Measurements from ENCODE around the gene BOC.
"Not testable (repeated sequence)": the region's sequence is repeated elsewhere in the genome, so short reads cannot be mapped to it uniquely, and the experiment has no call there.

The BOC gene, protein sequence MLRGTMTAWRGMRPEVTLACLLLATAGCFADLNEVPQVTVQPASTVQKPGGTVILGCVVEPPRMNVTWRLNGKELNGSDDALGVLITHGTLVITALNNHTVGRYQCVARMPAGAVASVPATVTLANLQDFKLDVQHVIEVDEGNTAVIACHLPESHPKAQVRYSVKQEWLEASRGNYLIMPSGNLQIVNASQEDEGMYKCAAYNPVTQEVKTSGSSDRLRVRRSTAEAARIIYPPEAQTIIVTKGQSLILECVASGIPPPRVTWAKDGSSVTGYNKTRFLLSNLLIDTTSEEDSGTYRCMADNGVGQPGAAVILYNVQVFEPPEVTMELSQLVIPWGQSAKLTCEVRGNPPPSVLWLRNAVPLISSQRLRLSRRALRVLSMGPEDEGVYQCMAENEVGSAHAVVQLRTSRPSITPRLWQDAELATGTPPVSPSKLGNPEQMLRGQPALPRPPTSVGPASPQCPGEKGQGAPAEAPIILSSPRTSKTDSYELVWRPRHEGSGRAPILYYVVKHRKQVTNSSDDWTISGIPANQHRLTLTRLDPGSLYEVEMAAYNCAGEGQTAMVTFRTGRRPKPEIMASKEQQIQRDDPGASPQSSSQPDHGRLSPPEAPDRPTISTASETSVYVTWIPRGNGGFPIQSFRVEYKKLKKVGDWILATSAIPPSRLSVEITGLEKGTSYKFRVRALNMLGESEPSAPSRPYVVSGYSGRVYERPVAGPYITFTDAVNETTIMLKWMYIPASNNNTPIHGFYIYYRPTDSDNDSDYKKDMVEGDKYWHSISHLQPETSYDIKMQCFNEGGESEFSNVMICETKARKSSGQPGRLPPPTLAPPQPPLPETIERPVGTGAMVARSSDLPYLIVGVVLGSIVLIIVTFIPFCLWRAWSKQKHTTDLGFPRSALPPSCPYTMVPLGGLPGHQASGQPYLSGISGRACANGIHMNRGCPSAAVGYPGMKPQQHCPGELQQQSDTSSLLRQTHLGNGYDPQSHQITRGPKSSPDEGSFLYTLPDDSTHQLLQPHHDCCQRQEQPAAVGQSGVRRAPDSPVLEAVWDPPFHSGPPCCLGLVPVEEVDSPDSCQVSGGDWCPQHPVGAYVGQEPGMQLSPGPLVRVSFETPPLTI

DNA sequence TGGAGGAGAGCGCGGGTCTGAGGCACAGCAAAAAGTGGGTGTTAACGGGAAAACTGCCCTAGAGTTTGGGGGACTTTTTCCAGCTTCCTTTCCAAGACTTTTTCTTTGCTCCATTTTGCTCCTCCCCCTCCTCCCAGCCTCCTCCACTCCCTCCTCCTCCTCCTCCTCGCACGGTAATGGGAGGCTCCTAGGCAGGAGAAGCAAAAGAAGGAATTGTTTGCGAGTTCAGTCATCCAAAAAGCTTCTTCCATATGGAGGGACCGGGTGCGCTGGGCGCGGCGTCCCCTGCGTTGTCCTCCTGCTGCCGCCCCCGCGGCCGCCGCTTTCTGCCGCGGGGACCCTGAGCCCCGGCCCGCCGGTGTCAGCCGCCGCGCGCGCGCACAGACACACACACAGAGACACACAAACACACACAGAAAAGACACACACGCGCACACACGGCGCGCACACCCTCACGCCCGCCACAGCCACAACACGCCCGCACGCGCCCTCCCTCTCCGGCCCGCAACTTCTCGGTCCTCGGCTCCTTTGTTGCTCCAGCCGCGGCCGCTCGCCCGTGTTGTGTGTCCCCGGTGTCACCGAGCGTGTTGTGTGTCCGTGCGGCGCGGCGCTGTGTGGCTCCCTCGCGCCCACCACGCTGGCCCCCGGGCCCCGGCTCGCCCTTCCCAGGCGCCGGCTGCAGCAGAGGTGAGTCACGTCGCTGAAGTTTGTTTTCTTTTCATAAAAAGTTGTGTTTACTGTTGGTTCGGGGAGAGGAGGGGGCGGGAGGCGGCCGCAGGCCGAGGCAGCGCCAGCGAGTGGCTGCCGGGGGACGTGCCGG is at the start of gene BOC:
Gene BOC, plus strand, starts transcription at position 228 of the 820 bp plus-strand sequence. CDS start 38,246 bp downstream, outside the sequence.
- no peak for DNase-seq (ENCODE audit: low read depth)

DNA sequence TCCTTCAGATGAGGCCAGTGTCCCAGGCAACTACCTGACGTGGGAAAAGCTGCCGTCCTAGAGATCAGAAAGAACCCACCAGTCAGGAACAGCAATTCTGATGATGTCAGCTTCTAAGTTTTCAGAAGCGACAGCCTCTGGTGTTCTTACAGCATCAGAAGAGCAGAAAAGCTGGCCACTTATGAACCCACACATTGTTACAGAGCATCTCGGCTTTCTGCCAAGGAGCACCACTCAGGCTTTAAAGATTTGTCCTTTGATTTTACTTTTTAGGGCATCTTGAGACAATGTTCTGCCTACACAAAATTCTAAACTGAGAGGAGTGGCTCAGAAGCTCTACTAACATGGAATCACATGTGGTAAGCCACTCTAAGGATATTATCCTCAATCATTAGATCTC is 49.7 kb upstream of the BOC start:
- no peak for DNase-seq (ENCODE audit: low read depth)

DNA sequence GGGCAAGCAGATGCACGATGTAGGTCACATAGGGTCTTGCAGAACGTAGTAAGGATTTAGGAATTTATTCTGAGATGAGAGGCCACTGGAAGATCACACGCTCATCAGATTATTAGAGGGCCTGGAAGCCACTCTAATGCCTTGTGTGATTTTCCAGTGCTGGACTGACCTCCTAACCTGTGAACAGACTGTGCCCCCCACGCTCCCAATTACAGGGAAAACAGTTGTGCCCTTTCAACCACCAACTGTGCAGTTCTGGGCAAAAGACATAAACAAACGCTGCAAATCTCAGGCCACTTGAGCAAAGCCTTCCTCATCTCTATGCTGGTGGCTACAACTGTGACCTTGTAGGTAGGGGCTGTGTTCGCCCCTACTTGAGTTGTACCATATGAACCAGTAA is 48.2 kb upstream of the BOC start:
- no peak for DNase-seq (ENCODE audit: low read depth)

DNA sequence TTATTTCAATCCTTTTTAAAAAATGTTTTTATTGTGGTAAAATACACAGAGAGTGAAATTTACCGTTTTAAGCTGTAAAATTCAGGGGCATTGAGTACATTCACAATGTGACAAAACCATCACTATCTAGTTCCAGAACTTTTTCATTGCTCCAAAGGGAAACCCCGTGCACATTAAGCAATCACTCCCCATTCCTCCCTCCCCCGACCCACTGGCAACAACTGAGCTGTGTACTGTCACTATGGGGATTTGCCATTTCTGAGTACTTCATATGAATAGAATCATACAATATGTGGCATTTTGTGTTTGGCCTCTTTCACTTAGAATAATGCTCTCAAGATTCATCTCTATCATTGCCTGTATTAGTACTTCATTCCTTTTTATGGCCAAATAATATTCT is 45.5 kb upstream of the BOC start:
- DNase-seq (ENCODE audit: low read depth), result no peak

DNA sequence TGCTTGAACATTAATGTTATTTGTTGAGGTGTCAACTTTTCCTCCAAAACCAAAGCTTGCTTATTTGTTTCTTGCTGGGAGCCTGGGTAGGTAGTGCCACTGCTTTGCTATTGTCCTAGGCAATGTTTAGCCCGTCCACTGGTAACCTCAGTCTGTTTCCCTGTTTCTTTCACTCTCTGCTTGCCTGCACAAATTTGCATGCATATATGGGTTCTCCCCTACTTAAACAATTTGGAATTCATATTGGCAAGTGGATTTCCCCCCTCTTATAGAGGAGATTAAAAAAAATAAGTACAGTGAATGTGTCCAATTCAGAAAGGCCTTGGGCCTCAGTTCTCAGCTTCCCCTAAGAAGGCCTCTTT is 45.0 kb upstream of the BOC start:
- no peak for DNase-seq (ENCODE audit: low read depth)

DNA sequence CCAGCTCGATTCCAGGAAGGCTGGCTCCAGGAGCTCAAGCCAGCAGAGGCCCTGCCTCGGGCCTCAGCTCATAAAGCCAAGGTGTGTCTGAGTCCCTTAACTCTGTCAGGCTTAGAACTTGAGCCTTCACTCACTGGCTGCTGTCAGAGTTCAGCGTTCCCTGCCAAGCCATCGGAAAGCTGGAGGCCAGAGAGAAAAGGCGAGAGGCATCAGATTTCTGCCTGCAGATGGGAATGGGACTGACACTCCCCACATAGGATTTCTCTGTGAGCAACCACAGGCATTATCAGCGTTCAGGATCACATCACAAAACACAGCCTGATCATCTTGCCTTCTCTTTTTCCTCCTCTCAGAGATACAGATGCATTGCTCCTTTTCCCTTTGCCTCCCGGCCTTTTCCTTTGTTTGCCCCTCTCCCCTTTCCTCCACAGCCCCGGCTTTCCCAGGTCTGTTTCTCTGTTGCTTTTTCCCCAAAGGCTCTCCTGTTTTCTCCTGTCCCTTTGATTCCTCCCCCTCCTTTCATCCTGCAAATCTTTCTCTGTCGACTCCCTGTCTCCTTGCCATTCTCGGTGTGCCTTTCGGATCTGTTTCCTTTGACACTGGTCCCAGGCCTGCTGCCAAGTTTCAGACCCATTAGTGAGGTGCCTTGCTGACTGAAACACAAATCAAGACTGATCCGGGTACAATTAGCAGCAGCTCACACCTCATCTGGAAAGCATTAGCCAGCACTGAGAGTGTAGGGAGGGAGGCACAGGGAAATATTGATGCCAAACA is 44.5 kb upstream of the BOC start:
- DNase-seq (ENCODE audit: low read depth), result no peak

DNA sequence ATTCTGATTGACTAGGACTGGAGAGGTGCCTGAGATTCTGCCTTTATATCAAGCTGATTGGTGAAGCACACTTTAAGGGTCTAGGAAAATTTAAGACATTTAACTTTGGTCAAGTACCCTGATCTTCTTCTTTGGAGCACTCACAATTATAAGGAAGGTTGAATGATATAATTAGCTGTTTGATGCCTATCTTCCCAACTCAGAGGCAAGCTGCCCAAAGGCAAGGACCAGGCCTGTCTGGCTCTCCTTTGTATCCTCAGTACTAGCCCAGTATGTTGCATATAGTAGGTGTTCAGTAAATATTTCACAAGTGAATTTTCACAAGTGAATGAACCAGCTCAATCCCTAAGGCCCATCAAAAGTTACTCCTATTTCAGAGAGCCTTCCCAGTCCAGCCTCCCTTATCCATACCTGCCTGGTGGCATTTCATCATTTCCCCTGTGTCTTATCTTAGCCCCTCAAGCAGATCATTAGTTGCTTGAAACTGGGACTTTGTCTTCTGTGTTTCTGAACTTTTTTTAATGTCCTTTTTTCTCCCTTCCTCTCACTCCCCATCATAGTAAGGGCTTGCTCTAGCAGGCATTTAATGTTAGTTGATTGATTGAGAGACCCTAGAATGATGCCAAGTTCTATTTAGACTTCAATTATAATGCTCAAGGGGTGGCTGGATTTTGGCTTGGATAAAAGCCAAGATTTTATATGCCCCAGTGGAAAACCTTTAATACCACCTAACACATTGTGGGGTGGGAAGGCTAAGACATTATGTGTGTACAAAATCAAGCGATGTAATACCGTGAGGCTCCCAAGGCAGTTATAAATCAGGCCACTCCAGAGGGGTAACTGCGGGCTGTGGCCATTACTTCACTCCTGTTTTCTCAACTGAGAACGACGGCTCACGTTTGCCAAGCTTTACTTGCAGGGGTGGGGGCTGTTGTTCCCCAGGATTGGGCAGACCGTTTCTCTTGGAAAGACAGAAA is 43.2 kb upstream of the BOC start:
- no peak for DNase-seq (ENCODE audit: low read depth)

DNA sequence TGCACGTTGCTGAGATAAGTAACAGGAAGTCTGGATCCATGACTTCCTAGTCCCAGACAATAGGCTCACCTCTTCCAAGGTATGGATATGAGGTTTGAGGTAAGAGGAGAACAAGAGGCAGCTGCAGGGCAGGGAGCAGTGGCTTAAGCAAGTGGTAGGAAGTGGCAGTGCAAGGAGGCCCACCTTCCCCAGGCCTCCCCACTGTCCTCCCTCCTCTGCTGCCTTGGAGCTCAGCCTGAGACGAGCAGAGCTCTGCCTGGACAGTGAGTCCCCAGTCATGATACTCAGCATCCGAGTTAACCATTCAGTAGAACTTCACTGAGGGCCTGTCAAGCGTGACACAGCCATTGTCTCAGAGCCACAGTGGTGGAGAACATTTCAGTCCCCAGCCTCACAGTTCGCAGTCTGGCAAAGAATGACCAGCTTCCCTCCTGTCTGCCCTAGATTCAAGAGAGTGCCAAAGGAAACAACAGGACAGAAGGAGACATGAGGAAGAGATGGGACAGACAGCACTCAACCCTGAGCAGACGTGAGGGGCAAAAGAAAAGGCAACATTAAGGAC is 41.4 kb upstream of the BOC start:
- no peak for DNase-seq (ENCODE audit: low read depth)

DNA sequence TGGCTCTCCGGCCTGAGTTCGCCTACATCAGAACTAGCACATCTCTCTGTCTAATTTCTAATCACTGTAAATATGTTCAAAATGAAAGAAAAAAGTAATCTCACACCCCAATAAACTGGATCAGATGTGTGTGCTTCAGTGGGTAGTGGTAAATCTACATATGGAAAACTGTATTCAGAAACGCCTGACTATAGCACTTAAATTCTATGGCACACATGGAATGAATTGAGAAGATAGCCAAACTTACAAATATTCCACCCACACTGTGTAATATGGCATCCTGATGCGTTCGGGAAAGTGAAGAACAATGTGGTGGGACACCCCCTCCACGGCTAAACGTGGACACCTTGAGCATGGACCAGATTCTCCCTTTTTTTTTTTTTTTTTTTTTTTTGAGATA is 40.6 kb upstream of the BOC start:
- DNase-seq (ENCODE audit: low read depth), result no peak

DNA sequence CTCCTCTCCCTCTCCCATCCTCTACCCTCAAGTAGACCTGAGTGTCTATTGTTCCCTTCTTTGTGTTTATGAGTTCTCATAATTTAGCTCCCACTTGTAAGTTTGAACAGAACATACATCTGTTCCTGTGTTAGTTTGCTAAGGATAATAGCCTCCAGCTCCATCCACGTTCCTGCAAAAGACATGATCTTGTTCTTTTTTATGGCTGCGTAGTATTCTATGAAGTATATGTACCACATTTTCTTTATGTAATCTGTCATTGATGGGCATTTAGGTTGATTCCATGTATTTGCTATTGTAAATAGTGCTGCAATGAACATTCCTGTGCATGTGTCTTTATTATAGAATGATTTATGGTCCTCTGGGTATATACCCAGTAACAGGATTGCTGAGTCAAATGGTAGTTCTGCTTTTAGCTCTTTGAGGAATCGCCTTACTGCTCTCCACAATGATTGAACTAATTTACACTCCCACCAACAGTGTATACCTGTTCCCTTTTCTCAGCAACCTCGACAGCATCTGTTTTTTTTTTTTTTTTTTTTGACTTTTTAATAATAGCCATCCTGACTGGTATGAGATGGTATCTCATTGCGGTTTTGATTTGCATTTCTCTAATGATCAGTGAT is 39.6 kb upstream of the BOC start:
- not testable (repeated sequence) for DNase-seq (ENCODE audit: low read depth)

DNA sequence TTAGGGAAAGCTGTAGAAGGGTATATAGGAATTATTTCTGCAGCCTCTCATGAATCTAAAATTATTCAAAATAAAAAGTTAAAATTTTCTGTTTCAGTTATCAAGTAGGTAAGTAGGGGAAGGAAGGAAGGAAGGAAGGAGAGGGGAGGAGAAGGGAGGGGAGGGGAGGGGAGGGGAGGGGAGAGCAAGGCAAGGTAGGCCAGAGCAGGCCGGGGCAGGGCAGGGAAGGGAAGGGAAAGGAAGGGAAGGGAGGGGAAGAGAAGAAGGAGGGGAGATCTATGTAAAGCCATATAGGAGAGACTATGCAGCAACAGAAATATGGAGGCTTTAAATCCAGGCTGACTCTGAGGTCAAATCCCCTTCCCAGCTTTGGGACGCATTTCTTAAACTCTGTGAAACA is 38.3 kb upstream of the BOC start:
- DNase-seq (ENCODE audit: low read depth), result no peak

DNA sequence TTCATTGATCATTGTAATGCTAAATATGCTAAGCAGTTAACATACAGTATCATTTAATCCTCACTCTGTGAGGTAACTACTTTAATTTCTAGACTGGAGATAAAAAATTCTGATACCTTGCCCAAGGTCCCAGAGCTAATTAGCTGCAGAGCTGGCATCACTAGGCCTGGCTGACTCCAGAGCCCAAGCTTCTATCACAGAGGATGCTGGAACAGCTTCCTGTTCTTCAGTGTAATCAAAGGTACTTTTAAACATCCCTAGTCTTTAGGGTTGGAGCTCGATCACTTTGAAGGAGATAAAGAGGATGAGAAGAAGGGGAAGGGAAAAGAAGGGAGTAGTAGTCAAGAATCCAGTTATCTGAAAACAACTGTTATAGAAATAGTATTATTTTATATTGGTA is 37.1 kb upstream of the BOC start:
- DNase-seq (ENCODE audit: low read depth), result no peak

DNA sequence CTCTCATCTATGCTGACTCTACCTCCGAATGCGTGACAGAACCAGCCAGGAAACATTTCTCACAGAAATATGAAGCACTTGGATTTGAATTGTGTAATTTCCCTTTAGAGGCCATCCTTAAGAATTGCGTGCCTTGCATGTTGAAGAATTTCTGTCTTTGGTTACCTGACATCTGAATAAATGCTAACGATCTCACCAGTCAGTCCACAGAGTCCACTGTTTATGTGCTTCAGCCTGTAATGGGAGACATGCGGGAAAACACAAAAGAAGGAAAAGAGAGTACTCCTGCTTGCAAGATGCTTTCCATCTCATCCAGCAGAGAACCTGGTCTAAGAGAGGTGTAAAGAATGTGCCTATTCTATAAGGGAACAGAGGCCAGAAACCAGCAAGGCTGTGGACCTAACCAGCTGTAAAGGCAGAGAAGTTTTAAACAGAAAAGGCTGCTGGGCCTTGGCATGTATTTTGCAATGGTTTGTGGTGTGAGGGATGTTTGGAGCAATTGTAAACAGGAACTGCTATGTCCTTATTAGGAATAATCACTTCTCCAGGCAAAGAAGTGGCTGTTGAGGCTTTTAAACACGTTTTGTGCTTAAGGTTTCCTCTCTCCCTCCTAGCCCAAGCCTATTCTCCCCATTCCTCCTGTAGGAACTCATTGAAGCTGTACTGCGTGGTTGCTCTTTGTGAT is 36.4 kb upstream of the BOC start:
- DNase-seq (ENCODE audit: low read depth), result no peak

DNA sequence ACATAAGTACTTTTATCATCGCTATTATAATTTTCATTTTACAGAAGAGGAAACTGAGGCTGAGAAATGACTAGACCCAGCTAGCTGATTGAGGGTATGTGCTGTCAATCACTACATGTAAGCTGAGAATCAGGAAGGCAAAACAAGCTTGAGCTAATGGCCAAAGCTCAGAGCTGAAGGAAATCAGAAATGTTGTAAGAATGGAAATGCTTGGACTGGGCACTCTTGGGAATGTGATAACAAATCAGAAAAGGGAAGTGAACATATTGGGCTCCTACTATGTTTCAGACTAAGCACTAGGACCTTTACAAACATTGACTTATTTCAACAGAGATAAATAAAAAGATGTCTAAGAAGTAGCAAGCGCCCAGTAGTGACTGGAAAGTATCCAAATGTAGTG is 33.8 kb upstream of the BOC start:
- no peak for DNase-seq (ENCODE audit: low read depth)

DNA sequence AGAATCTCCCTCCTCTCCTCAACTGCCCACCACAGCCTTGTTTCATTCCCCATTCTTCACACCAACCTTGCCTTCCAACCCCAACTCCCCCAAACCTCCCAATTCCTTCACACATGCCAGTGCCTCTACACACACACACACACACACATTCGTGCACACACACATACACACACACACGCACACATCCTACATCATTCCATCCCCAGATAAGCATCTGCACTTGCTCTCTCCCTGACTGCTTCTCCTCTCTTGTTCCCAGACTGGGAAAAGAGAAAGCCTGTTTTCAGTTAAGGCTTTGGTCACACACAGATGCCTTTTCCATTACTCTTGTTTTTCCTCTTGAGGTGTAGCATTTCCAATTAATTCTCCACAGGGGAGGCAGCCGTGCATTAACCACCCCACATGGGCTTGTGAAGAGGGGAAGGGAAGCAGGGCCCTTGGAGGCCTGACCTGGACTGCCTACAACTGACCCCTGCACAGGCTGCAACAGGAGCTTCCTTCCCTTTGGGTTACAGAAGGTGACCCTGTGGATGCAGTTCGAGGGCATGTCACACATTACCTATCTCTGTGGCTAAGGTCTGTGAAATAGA is 32.0 kb upstream of the BOC start:
- no peak for DNase-seq (ENCODE audit: low read depth)

DNA sequence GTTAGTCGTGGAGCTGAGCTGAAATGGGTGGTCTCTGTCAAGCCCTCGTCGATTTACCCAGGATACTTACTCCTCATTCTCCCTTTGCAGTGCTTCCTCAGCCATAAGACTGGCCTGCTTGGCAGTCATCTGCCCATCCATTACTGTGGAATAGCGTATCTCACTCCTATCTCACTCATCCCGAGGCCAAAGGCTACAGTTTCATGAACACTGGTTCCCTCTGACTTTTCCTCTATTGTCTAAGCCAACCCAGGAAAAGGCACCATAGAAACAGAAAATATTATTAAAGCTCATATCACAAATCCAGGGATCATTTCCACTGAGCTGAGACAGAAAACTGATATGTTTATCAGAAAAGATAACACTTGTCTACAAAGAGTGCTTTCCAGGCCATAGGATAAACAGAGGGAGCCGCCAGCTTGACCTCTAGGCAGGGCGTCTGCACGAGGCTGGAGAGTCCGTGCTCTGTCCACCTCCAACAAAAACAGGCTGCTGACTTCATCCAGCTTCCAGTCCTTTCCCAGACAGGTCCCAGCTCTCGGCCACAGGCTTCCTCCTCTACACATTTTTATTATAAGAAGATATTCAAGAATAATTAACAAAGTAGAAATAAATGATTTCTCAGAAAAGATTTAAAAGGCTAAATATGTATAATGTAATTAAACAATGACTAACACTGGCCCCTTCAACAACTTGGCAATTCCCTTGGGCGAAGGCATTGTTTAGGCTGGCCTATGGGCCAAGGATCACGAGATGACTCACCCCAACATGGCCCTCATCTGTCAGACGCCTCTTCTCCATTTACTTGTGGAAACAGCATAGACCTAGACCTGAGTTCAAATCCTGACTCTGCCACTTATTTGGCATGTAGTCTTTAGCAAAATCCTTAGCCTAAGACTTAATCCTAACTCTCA is 27.4 kb upstream of the BOC start:
- no peak for DNase-seq (ENCODE audit: low read depth)

DNA sequence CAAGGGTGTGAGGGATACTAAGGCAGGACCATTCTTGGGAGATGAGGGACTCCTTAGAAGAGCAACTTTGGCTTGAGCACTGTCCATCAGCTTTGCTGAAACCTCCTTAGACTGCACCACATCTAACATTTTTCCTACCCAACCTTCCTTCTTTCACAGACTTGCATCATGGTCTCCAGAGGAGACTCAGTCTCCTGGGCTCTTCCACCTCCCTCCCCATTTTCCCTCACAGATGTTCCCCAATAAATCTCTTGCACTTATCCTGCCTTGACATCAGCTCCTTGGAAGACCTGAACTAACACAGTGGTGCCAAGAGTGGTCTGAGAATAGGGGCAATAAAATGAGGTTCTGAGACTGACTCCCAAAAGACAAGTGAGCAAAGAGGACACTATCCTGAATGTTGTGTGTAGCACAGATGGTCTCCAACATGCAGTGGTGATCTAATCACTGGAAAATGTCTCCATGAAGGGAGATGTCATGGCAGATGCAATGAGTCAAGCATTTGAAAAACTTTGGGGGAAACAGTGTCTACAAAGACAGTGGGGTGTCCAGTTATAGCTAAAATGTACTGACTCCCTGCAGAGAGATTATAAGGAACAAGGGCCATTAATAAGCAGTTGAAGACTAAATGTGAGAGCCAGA is 26.0 kb upstream of the BOC start:
- no peak for DNase-seq (ENCODE audit: low read depth)
